Measurements from ENCODE around the gene MCM7. TPM values are rescaled to one million over a fixed set of nuclear protein-coding genes. Genes with fewer than 3 reads are reported as not detected.

The MCM7 gene
- 84.2 TPM for total RNA-seq

GRCh38 chr7:100101016-100101862 is at the start of gene MCM7, which contains the start of gene AP4M1:
Gene MCM7, minus strand, starts transcription at chr7:100101397. Its CDS starts 103 bp downstream, at chr7:100101294.
Gene AP4M1, plus strand, starts transcription at chr7:100101643. Its CDS starts 72 bp downstream, at chr7:100101715.

GRCh38 chr7:100148559-100149328 is 47.5 kb upstream of the MCM7 start, which contains the start of gene LAMTOR4:
Gene LAMTOR4, plus strand, starts transcription at chr7:100148918. Its CDS starts 55 bp downstream, at chr7:100148973.

GRCh38 chr7:100126931-100127865 is 26.0 kb upstream of the MCM7 start, which contains the start of gene MBLAC1:
Gene MBLAC1, plus strand, starts transcription at chr7:100126967. Its CDS starts 429 bp downstream, at chr7:100127396.

GRCh38 chr7:100119072-100119969 is 18.1 kb upstream of the MCM7 start, which contains the start of the genes CNPY4 and TAF6:
Gene CNPY4, plus strand, starts transcription at chr7:100119634. Its CDS starts 111 bp downstream, at chr7:100119745.
Gene TAF6, minus strand, starts transcription at chr7:100119358. Its CDS starts 5,149 bp downstream, at chr7:100114209.

GRCh38 chr7:100088621-100089457 is 12.4 kb downstream of the MCM7 start, which contains the start of gene COPS6:
Gene COPS6, plus strand, starts transcription at chr7:100088969. Its CDS starts 22 bp downstream, at chr7:100088991.

GRCh38 chr7:100081535-100082102 is 19.6 kb downstream of the MCM7 start, which contains the start of gene ZNF3:
Gene ZNF3, minus strand, starts transcription at chr7:100081723. Its CDS starts 4,366 bp downstream, at chr7:100077357.

GRCh38 chr7:100049441-100050291 is 51.5 kb downstream of the MCM7 start, which contains the start of gene ZSCAN21:
Gene ZSCAN21, plus strand, starts transcription at chr7:100049774. Its CDS starts 7,233 bp downstream, at chr7:100057007.

Other genes starting within 250 kb of the MCM7 start
- gene OR2AE1, start 224.4 kb downstream of the MCM7 start, total RNA-seq, result not detected
- gene TRIM4, start 181.9 kb downstream of the MCM7 start, total RNA-seq, result 38.9 TPM
- gene GJC3, start 171.8 kb downstream of the MCM7 start, total RNA-seq, result not detected
- 15.0 TPM for gene AZGP1, start 125.4 kb downstream of the MCM7 start, total RNA-seq
- 77.0 TPM for gene ZKSCAN1, start 85.8 kb downstream of the MCM7 start, total RNA-seq
- gene ZSCAN21, start 51.6 kb downstream of the MCM7 start, total RNA-seq, result 19.7 TPM
- gene ZNF3, start 19.7 kb downstream of the MCM7 start, total RNA-seq, result 61.1 TPM
- gene COPS6, start 12.4 kb downstream of the MCM7 start, total RNA-seq, result 53.1 TPM
- 31.1 TPM for gene AP4M1, start 246 bp upstream of the MCM7 start, total RNA-seq
- 70.6 TPM for gene TAF6, start 18.0 kb upstream of the MCM7 start, total RNA-seq
- 36.2 TPM for gene CNPY4, start 18.2 kb upstream of the MCM7 start, total RNA-seq
- gene MBLAC1, start 25.6 kb upstream of the MCM7 start, total RNA-seq, result 3.1 TPM
- gene LAMTOR4, start 47.5 kb upstream of the MCM7 start, total RNA-seq, result 77.6 TPM
- gene TRAPPC14, start 57.3 kb upstream of the MCM7 start, total RNA-seq, result 13.5 TPM
- 5.1 TPM for gene GAL3ST4, start 67.2 kb upstream of the MCM7 start, total RNA-seq
- gene GPC2, start 76.0 kb upstream of the MCM7 start, total RNA-seq, result 28.8 TPM
- gene STAG3, start 76.5 kb upstream of the MCM7 start, total RNA-seq, result 0.55 TPM
- gene PVRIG, start 118.6 kb upstream of the MCM7 start, total RNA-seq, result 0.33 TPM
- not detected for gene SPDYE3, start 206.3 kb upstream of the MCM7 start, total RNA-seq